HG02981 (cell line): ENCODE data around the gene CDKN3.
"Not testable (repeated sequence)": the region's sequence is repeated elsewhere in the genome, so short reads cannot be mapped to it uniquely, and the experiment has no call there.

Experiments
- ATAC-seq: cut with Tn5 transposase; IDR thresholded peaks from one replicate; pipeline ENCODE4 v1.9.1; 2021; ENCODE audit warnings: mild to moderate bottlenecking, moderate library complexity; ENCODE audit not compliant: unreplicated experiment

The CDKN3 gene

GRCh38 chr14:54420478-54421142 lies 23.8 kb downstream of the CDKN3 start:
- ATAC-seq: peak; percentile 66

GRCh38 chr14:54423991-54424390 lies 27.2 kb downstream of the CDKN3 start:
- ATAC-seq: no peak

GRCh38 chr14:54424479-54424901 lies 27.7 kb downstream of the CDKN3 start:
- ATAC-seq: no peak

GRCh38 chr14:54425068-54425467 lies 28.3 kb downstream of the CDKN3 start:
- ATAC-seq: no peak

- no peak for ATAC-seq
These were observed 28.9 kb downstream of the CDKN3 start for GRCh38 chr14:54425537-54426274.

- ATAC-seq: no peak
These were observed 31.1 kb downstream of the CDKN3 start for GRCh38 chr14:54427871-54428270.

GRCh38 chr14:54428527-54428926 lies 31.7 kb downstream of the CDKN3 start:
- ATAC-seq: no peak

- peak; percentile 68 for ATAC-seq
These were observed 38.7 kb downstream of the CDKN3 start for GRCh38 chr14:54435500-54435981.

- ATAC-seq: not testable (repeated sequence)
These were observed 41.1 kb downstream of the CDKN3 start for GRCh38 chr14:54437954-54438353.

GRCh38 chr14:54438703-54439102 lies 41.9 kb downstream of the CDKN3 start:
- ATAC-seq: no peak

- ATAC-seq: no peak
These were observed 43.2 kb downstream of the CDKN3 start for GRCh38 chr14:54440037-54440436.

- ATAC-seq: no peak
These were observed 43.7 kb downstream of the CDKN3 start for GRCh38 chr14:54440476-54440872.

- ATAC-seq: peak; percentile 93
These were observed 44.4 kb downstream of the CDKN3 start, which contains the start of gene CNIH1 for GRCh38 chr14:54440873-54441868. CNIH1 (minus strand) TSS chr14:54441374; CDS start chr14:54441327, 47 bp downstream.

GRCh38 chr14:54442961-54443360 lies 46.2 kb downstream of the CDKN3 start:
- not testable (repeated sequence) for ATAC-seq

GRCh38 chr14:54443981-54444380 lies 47.2 kb downstream of the CDKN3 start:
- no peak for ATAC-seq

- ATAC-seq: no peak
These were observed 47.9 kb downstream of the CDKN3 start for GRCh38 chr14:54444681-54445080.

GRCh38 chr14:54446161-54446693 lies 49.4 kb downstream of the CDKN3 start:
- ATAC-seq: no peak

GRCh38 chr14:54447231-54447692 lies 50.5 kb downstream of the CDKN3 start:
- no peak for ATAC-seq

- ATAC-seq: no peak
These were observed 53.7 kb downstream of the CDKN3 start for GRCh38 chr14:54450535-54450934.

- ATAC-seq: no peak
These were observed 54.4 kb downstream of the CDKN3 start for GRCh38 chr14:54451121-54451601.
